ENCODE data around the gene DIS3L2. TPM values are rescaled to one million over a fixed set of nuclear protein-coding genes. Genes with fewer than 3 reads are reported as not detected.
"Not testable (repeated sequence)": the region's sequence is repeated elsewhere in the genome, so short reads cannot be mapped to it uniquely, and the experiment has no call there.

The DIS3L2 gene
- total RNA-seq, 2 donors from 2014 or later, result 39.5 to 42.4 TPM

GRCh38 chr2:232309592-232309991 is 348.1 kb downstream of the DIS3L2 start:
- no peaks in the 10 kb centered on the region for H3K27me3 Mint-ChIP-seq (ENCODE audit: insufficient read depth)
- peaks cover 9% of the 10 kb centered on the region for H3K4me1 Mint-ChIP-seq
- peaks cover 6% of the 10 kb centered on the region for H3K36me3 Mint-ChIP-seq (ENCODE audit: low read depth)
- TF ChIP-seq, protein P1, sequence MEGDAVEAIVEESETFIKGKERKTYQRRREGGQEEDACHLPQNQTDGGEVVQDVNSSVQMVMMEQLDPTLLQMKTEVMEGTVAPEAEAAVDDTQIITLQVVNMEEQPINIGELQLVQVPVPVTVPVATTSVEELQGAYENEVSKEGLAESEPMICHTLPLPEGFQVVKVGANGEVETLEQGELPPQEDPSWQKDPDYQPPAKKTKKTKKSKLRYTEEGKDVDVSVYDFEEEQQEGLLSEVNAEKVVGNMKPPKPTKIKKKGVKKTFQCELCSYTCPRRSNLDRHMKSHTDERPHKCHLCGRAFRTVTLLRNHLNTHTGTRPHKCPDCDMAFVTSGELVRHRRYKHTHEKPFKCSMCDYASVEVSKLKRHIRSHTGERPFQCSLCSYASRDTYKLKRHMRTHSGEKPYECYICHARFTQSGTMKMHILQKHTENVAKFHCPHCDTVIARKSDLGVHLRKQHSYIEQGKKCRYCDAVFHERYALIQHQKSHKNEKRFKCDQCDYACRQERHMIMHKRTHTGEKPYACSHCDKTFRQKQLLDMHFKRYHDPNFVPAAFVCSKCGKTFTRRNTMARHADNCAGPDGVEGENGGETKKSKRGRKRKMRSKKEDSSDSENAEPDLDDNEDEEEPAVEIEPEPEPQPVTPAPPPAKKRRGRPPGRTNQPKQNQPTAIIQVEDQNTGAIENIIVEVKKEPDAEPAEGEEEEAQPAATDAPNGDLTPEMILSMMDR (conservative IDR thresholded peaks at IDR 0.05), result no peak
- Histone ChIP-seq H3K9ac (ENCODE audit: extremely low read depth, low read length, poor library complexity, severe bottlenecking) (no peak overlapping the region), H3K4me1 (ENCODE audit: control insufficient read depth, insufficient read depth, low read length) (no peaks in the 10 kb centered on the region), H3K27ac (ENCODE audit: low read depth, low read length) (no peak overlapping the region), H3K4me3 (ENCODE audit: low read length) (no peak overlapping the region), H3K36me3 (ENCODE audit: control insufficient read depth, insufficient read depth, low read length) (no peaks in the 10 kb centered on the region), H3K9me3 (ENCODE audit: control insufficient read depth, low read length) (peaks cover 22% of the 10 kb centered on the region), H3K27me3 (ENCODE audit: control insufficient read depth, insufficient read depth, low read length, poor library complexity, severe bottlenecking) (no peaks in the 10 kb centered on the region)
- peaks cover 24% of the 10 kb centered on the region for H3K9me3 Mint-ChIP-seq
- no peak overlapping the region for H3K4me3 Mint-ChIP-seq
- no peak overlapping the region for H3K27ac Mint-ChIP-seq
- DNase-seq, result no peak
- WGBS, 2 experiments (ENCODE audit: insufficient coverage in 1 of 2, insufficient read length in 1 of 2), result 88 to 96% methylated on average over 3 to 4 of the region's 4 CpGs

DNA sequence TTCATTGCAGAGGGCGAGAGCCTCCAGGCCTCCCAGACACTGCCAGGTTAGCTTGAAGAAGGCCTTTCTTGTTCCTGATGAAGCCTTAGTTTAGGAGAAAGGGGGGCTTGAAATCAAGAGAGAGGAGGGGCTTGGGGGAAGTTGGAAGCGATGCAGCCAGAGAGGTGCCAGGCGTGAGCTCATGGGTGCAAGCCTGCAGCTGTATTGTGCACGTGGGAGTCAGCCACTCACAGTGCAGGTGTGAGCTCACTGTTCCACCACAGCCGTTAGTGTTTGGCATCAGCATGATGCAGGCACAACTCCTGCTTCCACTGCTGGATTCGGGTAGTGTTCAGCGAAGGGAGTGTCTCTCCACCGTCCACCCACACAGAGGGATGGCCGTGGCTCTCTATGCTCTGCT is 348.6 kb downstream of the DIS3L2 start:
- no peak overlapping the region for H3K4me3 ChIP-seq (ENCODE audit: low read length)
- H3K9me3 ChIP-seq (ENCODE audit: control insufficient read depth, low read length), result peaks cover 22% of the 10 kb centered on the region
- no peak overlapping the region for H3K27ac ChIP-seq (ENCODE audit: low read depth, low read length)
- no peaks in the 10 kb centered on the region for H3K27me3 ChIP-seq (ENCODE audit: control insufficient read depth, insufficient read depth, low read length, poor library complexity, severe bottlenecking)
- no peak overlapping the region for H3K4me3 Mint-ChIP-seq
- H3K4me1 Mint-ChIP-seq, result peaks cover 9% of the 10 kb centered on the region
- peaks cover 6% of the 10 kb centered on the region for H3K36me3 Mint-ChIP-seq (ENCODE audit: low read depth)
- no peaks in the 10 kb centered on the region for H3K27me3 Mint-ChIP-seq (ENCODE audit: insufficient read depth)
- H3K27ac Mint-ChIP-seq, result no peak overlapping the region
- H3K9ac ChIP-seq (ENCODE audit: extremely low read depth, low read length, poor library complexity, severe bottlenecking), result no peak overlapping the region
- DNase-seq, result no peak
- peaks cover 24% of the 10 kb centered on the region for H3K9me3 Mint-ChIP-seq
- no peaks in the 10 kb centered on the region for H3K36me3 ChIP-seq (ENCODE audit: control insufficient read depth, insufficient read depth, low read length)
- TF ChIP-seq, protein P1 (conservative IDR thresholded peaks at IDR 0.05), result no peak
- 88 to 93% methylated on average over 9 of the region's 9 CpGs for WGBS, 2 experiments (ENCODE audit: insufficient coverage in 1 of 2, insufficient read length in 1 of 2)
- no peaks in the 10 kb centered on the region for H3K4me1 ChIP-seq (ENCODE audit: control insufficient read depth, insufficient read depth, low read length)

DNA sequence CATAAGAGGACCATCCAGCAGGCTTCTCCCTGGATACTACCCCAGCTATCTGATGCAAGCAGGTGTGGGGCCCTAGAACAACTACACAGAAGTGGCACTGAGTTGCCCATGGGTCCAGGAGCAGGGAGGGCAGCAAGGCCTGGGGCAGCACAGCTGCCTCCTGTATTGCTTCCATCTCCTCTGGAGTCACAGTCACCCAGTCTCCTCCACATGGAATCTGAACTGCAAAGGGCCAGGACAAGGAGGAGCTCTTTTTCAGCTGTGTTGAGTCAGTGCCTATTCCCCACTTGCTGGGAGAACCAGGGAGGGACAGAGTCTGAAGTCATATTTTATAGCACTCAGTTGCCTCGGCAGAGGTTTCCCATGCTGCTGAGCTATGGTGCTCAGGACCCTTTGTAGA is 349.2 kb downstream of the DIS3L2 start:
- DNase-seq, result no peak
- TF ChIP-seq, protein P1 (conservative IDR thresholded peaks at IDR 0.05), result no peak
- H3K9ac ChIP-seq (ENCODE audit: extremely low read depth, low read length, poor library complexity, severe bottlenecking), result no peak overlapping the region
- H3K27me3 ChIP-seq (ENCODE audit: control insufficient read depth, insufficient read depth, low read length, poor library complexity, severe bottlenecking), result no peaks in the 10 kb centered on the region
- Mint-ChIP-seq H3K27me3 (ENCODE audit: insufficient read depth) (no peaks in the 10 kb centered on the region), H3K27ac (no peak overlapping the region), H3K4me1 (peaks cover 9% of the 10 kb centered on the region), H3K9me3 (peaks cover 24% of the 10 kb centered on the region), H3K36me3 (ENCODE audit: low read depth) (peaks cover 6% of the 10 kb centered on the region), H3K4me3 (no peak overlapping the region)
- H3K9me3 ChIP-seq (ENCODE audit: control insufficient read depth, low read length), result peaks cover 22% of the 10 kb centered on the region
- no peak overlapping the region for H3K4me3 ChIP-seq (ENCODE audit: low read length)
- H3K36me3 ChIP-seq (ENCODE audit: control insufficient read depth, insufficient read depth, low read length), result no peaks in the 10 kb centered on the region
- H3K4me1 ChIP-seq (ENCODE audit: control insufficient read depth, insufficient read depth, low read length), result no peaks in the 10 kb centered on the region
- 83 to 97% methylated on average over 1 of the region's 1 CpG for WGBS, 2 experiments (ENCODE audit: insufficient coverage in 1 of 2, insufficient read length in 1 of 2)
- no peak overlapping the region for H3K27ac ChIP-seq (ENCODE audit: low read depth, low read length)

DNA sequence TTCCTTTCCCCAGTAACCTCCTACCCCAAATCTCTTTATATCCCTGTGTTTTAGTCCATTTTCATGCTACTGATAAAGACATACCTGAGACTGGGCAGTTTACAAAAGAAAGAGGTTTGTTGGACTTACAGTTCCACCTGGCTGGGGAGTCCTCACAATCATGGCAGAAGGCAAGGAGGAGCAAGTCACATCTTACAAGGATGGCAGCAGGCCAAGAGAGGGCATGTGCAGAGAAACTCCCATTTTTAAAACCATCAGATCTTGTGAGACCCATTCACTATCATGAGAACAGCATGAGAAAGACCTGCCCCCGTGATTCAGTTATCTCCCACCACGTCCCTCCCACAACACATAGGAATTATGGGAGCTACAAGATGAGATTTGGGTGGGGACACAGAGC is 352.1 kb downstream of the DIS3L2 start:
- H3K27me3 Mint-ChIP-seq (ENCODE audit: insufficient read depth); H3K4me1 ChIP-seq (ENCODE audit: control insufficient read depth, insufficient read depth, low read length); H3K27me3 ChIP-seq (ENCODE audit: control insufficient read depth, insufficient read depth, low read length, poor library complexity, severe bottlenecking); H3K4me3 ChIP-seq (ENCODE audit: low read length); H3K36me3 Mint-ChIP-seq (ENCODE audit: low read depth); H3K4me3 Mint-ChIP-seq; H3K27ac Mint-ChIP-seq; H3K36me3 ChIP-seq (ENCODE audit: control insufficient read depth, insufficient read depth, low read length); H3K27ac ChIP-seq (ENCODE audit: low read depth, low read length); H3K9ac ChIP-seq (ENCODE audit: extremely low read depth, low read length, poor library complexity, severe bottlenecking); DNase-seq: not testable (repeated sequence)
- peaks cover 22% of the 10 kb centered on the region for H3K9me3 ChIP-seq (ENCODE audit: control insufficient read depth, low read length)
- Mint-ChIP-seq H3K4me1 (peaks cover 23% of the 10 kb centered on the region), H3K9me3 (peaks cover 24% of the 10 kb centered on the region)
- WGBS, 2 experiments (ENCODE audit: insufficient coverage in 1 of 2, insufficient read length in 1 of 2), result 92% methylated on average over 2 of the region's 2 CpGs; no CpG with 5 or more reads in 1 of the 2 experiments

Measured in endodermal cell (in vitro differentiated cells).